Measurements from ENCODE around the gene EMB. TPM values are rescaled to one million over a fixed set of nuclear protein-coding genes. Genes with fewer than 3 reads are reported as not detected.
"Not testable (repeated sequence)": the region's sequence is repeated elsewhere in the genome, so short reads cannot be mapped to it uniquely, and the experiment has no call there.

The EMB gene
- 14.2 and 18.5 TPM in 2 replicates for total RNA-seq (2014; rRNA removed; shearing (Covaris generic))
- polyA plus RNA-seq (2015; cell fraction: cytosol; rRNA removed): 23.3 and 28.5 TPM in 2 replicates
- polyA plus RNA-seq (2015; cell fraction: nucleus; rRNA removed): 20.8 and 20.9 TPM in 2 replicates

- DNase-seq (ENCODE audit: low read depth): peak; percentile 52
These were observed at the start of gene EMB for GRCh38 chr5:50440651-50441492. EMB (minus strand) TSS chr5:50441288; CDS start chr5:50441151, 137 bp downstream.

GRCh38 chr5:50489491-50489890 lies 48.4 kb upstream of the EMB start:
- DNase-seq (ENCODE audit: low read depth): not testable (repeated sequence)

GRCh38 chr5:50478790-50479189 lies 37.7 kb upstream of the EMB start:
- not testable (repeated sequence) for DNase-seq (ENCODE audit: low read depth)

- DNase-seq (ENCODE audit: low read depth): no peak
These were observed 35.5 kb upstream of the EMB start for GRCh38 chr5:50476549-50476948.

GRCh38 chr5:50465015-50465414 lies 23.9 kb upstream of the EMB start:
- not testable (repeated sequence) for DNase-seq (ENCODE audit: low read depth)

GRCh38 chr5:50463726-50464125 lies 22.6 kb upstream of the EMB start:
- DNase-seq (ENCODE audit: low read depth): no peak

- no peak for DNase-seq (ENCODE audit: low read depth)
These were observed 22.0 kb upstream of the EMB start for GRCh38 chr5:50463047-50463446.

- not testable (repeated sequence) for DNase-seq (ENCODE audit: low read depth)
These were observed 21.5 kb upstream of the EMB start for GRCh38 chr5:50462579-50462978.

- not testable (repeated sequence) for DNase-seq (ENCODE audit: low read depth)
These were observed 17.3 kb upstream of the EMB start for GRCh38 chr5:50458372-50458771.

- DNase-seq (ENCODE audit: low read depth): not testable (repeated sequence)
These were observed 8.2 kb upstream of the EMB start for GRCh38 chr5:50449241-50449640.

GRCh38 chr5:50447941-50448340 lies 6.9 kb upstream of the EMB start:
- DNase-seq (ENCODE audit: low read depth): no peak

GRCh38 chr5:50447228-50447627 lies 6.1 kb upstream of the EMB start:
- DNase-seq (ENCODE audit: low read depth): no peak

- DNase-seq (ENCODE audit: low read depth): no peak
These were observed 4.3 kb upstream of the EMB start for GRCh38 chr5:50445296-50445949.

- not testable (repeated sequence) for DNase-seq (ENCODE audit: low read depth)
These were observed 1.8 kb upstream of the EMB start for GRCh38 chr5:50442559-50443539.

GRCh38 chr5:50441493-50441955 lies 436 bp upstream of the EMB start:
- no peak for DNase-seq (ENCODE audit: low read depth)

GRCh38 chr5:50439221-50439620 lies 1.9 kb downstream of the EMB start:
- DNase-seq (ENCODE audit: low read depth): no peak

- DNase-seq (ENCODE audit: low read depth): not testable (repeated sequence)
These were observed 3.0 kb downstream of the EMB start for GRCh38 chr5:50438060-50438459.

GRCh38 chr5:50435168-50435567 lies 5.9 kb downstream of the EMB start:
- DNase-seq (ENCODE audit: low read depth): no peak

GRCh38 chr5:50431133-50431904 lies 9.8 kb downstream of the EMB start:
- DNase-seq (ENCODE audit: low read depth): peak; percentile 75

- not testable (repeated sequence) for DNase-seq (ENCODE audit: low read depth)
These were observed 17.8 kb downstream of the EMB start for GRCh38 chr5:50423100-50423799.
